ENCODE data around the gene SH3YL1. TPM values are rescaled to one million over a fixed set of nuclear protein-coding genes. Genes with fewer than 3 reads are reported as not detected.

SH3YL1 gene
- total RNA-seq, 6 experiments from 2014 or later: 9.9 to 14.2 (median 12.7) TPM

GRCh38 chr2:260507-261161 lies 3.2 kb downstream of the SH3YL1 start:
- TF ChIP-seq CTCF (IDR thresholded peaks at IDR 0.05): no peak
- no peak overlapping the region for H3K27ac Mint-ChIP-seq
- no peak for DNase-seq
- peaks cover 39% of the 10 kb centered on the region for H3K36me3 Mint-ChIP-seq (ENCODE audit: low read depth)
- H3K9me3 Mint-ChIP-seq: peaks cover 15% of the 10 kb centered on the region
- H3K27me3 Mint-ChIP-seq (ENCODE audit: insufficient read depth): peaks cover 1% of the 10 kb centered on the region; the same call in 1 of the 2 replicates
- H3K4me1 Mint-ChIP-seq (ENCODE audit: low read depth): no peaks in the 10 kb centered on the region; the same call in 1 of the 2 replicates
- H3K4me3 Mint-ChIP-seq: no peak overlapping the region

GRCh38 chr2:259789-260331 lies 4.0 kb downstream of the SH3YL1 start:
- no peak for DNase-seq
- Mint-ChIP-seq H3K36me3 (ENCODE audit: low read depth) (peaks cover 39% of the 10 kb centered on the region), H3K4me1 (ENCODE audit: low read depth) (no peaks in the 10 kb centered on the region; the same call in 1 of the 2 replicates), H3K4me3 (no peak overlapping the region), H3K9me3 (peaks cover 15% of the 10 kb centered on the region), H3K27me3 (ENCODE audit: insufficient read depth) (peaks cover 1% of the 10 kb centered on the region; the same call in 1 of the 2 replicates), H3K27ac (no peak overlapping the region)
- TF ChIP-seq CTCF (IDR thresholded peaks at IDR 0.05): no peak

- Mint-ChIP-seq H3K27me3 (ENCODE audit: insufficient read depth) (peaks cover 1% of the 10 kb centered on the region; the same call in 1 of the 2 replicates), H3K4me3 (no peak overlapping the region), H3K4me1 (ENCODE audit: low read depth) (no peaks in the 10 kb centered on the region; the same call in 1 of the 2 replicates), H3K36me3 (ENCODE audit: low read depth) (peaks cover 39% of the 10 kb centered on the region), H3K9me3 (peaks cover 15% of the 10 kb centered on the region), H3K27ac (no peak overlapping the region)
- TF ChIP-seq CTCF (IDR thresholded peaks at IDR 0.05): no peak
- no peak for DNase-seq
Observed at GRCh38 chr2:258933-259332, 4.9 kb downstream of the SH3YL1 start.

- DNase-seq: no peak
- Mint-ChIP-seq H3K27ac (no peak overlapping the region), H3K9me3 (peaks cover 15% of the 10 kb centered on the region), H3K4me1 (ENCODE audit: low read depth) (no peaks in the 10 kb centered on the region; the same call in 1 of the 2 replicates), H3K4me3 (no peak overlapping the region), H3K27me3 (ENCODE audit: insufficient read depth) (peaks cover 1% of the 10 kb centered on the region; the same call in 1 of the 2 replicates), H3K36me3 (ENCODE audit: low read depth) (peaks cover 37% of the 10 kb centered on the region)
- TF ChIP-seq CTCF (IDR thresholded peaks at IDR 0.05): no peak
Observed at GRCh38 chr2:257842-258241, 6.0 kb downstream of the SH3YL1 start.

GRCh38 chr2:257429-257828 lies 6.4 kb downstream of the SH3YL1 start:
- H3K27me3 Mint-ChIP-seq (ENCODE audit: insufficient read depth): peaks cover 1% of the 10 kb centered on the region; the same call in 1 of the 2 replicates
- no peak for TF ChIP-seq CTCF (IDR thresholded peaks at IDR 0.05)
- H3K36me3 Mint-ChIP-seq (ENCODE audit: low read depth): peaks cover 33% of the 10 kb centered on the region
- H3K9me3 Mint-ChIP-seq: peaks cover 15% of the 10 kb centered on the region
- no peak overlapping the region for H3K4me3 Mint-ChIP-seq
- H3K27ac Mint-ChIP-seq: no peak overlapping the region
- DNase-seq: no peak
- H3K4me1 Mint-ChIP-seq (ENCODE audit: low read depth): no peaks in the 10 kb centered on the region; the same call in 1 of the 2 replicates
